H1 (cell line): ENCODE results near the gene MLN.

Experiments
- EP300 ChIP-seq, 2 experiments: IDR thresholded peaks; 1 replicate in 1 of 2; 2 replicates in 1 of 2; pipeline ENCODE4 v1.6.1; 2011 to 2012; ENCODE audit warnings: low read depth in 2 of 2, low read length in 2 of 2, mild to moderate bottlenecking in 2 of 2, borderline replicate concordance in 1 of 2, inconsistent platforms in 1 of 2, moderate library complexity in 1 of 2
- EZH2 ChIP-seq: fragments of 200-600 bp; sonication (generic); IDR thresholded peaks from 2 replicates; pipeline ENCODE4 v1.7.1; 2012; ENCODE audit warnings: low read depth, mild to moderate bottlenecking, moderate library complexity, low read length, inconsistent platforms; ENCODE audit not compliant: severe bottlenecking
- GABPA ChIP-seq: IDR thresholded peaks from 2 replicates; pipeline ENCODE4 v1.6.1; 2011; ENCODE audit warnings: mild to moderate bottlenecking, low read length, moderate library complexity, borderline replicate concordance; ENCODE audit not compliant: insufficient read depth
- HDAC6 ChIP-seq: IDR thresholded peaks from one replicate; pipeline ENCODE4 v1.7.1; 2012; ENCODE audit warnings: low read depth, mild to moderate bottlenecking, inconsistent platforms, low read length, moderate library complexity
- POLR2A ChIP-seq, 2 experiments: IDR thresholded peaks; 1 replicate in 1 of 2; 2 replicates in 1 of 2; pipeline ENCODE4 v1.6.1; 2011; ENCODE audit warnings: low read depth in 2 of 2, low read length in 2 of 2, mild to moderate bottlenecking in 2 of 2; ENCODE audit errors: control extremely low read depth in 1 of 2
- RFX5 ChIP-seq: IDR thresholded peaks from 2 replicates; pipeline ENCODE4 v1.6.1; 2011; ENCODE audit warnings: low read depth, low read length, improper control_type of control experiment, borderline replicate concordance
- SP1 ChIP-seq: IDR thresholded peaks from 2 replicates; pipeline ENCODE4 v1.6.1; 2011; ENCODE audit warnings: low read depth, low read length
- SP2 ChIP-seq: IDR thresholded peaks from 2 replicates; pipeline ENCODE4 v1.6.1; 2012; ENCODE audit warnings: mild to moderate bottlenecking, low read length, inconsistent platforms
- TF ChIP-seq, protein P1 (sequence below), 3 experiments: IDR thresholded peaks; 1 replicate in 2 of 3; 2 replicates in 1 of 3; pipeline versions ENCODE4 v1.5.1 to v1.6.1; 2011; ENCODE audit warnings: low read length in 3 of 3, mild to moderate bottlenecking in 3 of 3, inconsistent platforms in 2 of 3, low read depth in 1 of 3, moderate library complexity in 1 of 3; ENCODE audit not compliant: insufficient read depth in 1 of 3; ENCODE audit errors: control extremely low read depth in 1 of 3

DNA sequence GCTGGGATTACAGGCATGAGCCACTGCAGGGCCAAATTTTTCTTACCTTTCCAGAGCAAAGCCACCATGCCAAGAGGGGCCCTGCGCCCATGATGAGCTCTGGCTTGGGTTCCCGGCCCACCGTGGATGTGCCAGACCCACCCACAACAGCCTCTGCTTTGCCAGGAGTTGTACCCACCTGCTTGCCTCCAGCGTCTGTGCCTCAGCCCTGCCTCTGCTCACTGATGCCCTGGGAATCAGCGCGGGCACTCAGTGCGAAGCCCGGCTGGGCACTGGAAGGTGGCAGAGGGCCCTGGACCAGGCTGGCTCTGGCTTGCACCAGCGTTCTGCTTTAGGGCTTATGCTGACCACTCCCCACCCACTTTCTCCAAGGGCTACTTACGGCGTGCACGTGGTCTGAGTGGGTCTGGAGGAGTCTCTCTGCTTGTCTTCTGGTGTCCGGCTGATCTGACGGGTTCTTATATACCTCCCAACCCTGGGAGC, at the start of gene MLN:
- no peak for TF ChIP-seq EP300 (IDR thresholded peaks at IDR 0.05; ENCODE audit: borderline replicate concordance in 1 of 2, low read depth in 2 of 2, low read length in 2 of 2)
- TF ChIP-seq, protein P1, sequence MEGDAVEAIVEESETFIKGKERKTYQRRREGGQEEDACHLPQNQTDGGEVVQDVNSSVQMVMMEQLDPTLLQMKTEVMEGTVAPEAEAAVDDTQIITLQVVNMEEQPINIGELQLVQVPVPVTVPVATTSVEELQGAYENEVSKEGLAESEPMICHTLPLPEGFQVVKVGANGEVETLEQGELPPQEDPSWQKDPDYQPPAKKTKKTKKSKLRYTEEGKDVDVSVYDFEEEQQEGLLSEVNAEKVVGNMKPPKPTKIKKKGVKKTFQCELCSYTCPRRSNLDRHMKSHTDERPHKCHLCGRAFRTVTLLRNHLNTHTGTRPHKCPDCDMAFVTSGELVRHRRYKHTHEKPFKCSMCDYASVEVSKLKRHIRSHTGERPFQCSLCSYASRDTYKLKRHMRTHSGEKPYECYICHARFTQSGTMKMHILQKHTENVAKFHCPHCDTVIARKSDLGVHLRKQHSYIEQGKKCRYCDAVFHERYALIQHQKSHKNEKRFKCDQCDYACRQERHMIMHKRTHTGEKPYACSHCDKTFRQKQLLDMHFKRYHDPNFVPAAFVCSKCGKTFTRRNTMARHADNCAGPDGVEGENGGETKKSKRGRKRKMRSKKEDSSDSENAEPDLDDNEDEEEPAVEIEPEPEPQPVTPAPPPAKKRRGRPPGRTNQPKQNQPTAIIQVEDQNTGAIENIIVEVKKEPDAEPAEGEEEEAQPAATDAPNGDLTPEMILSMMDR (IDR thresholded peaks at IDR 0.05; ENCODE audit: control extremely low read depth in 1 of 3, insufficient read depth in 1 of 3, low read depth in 1 of 3, low read length in 3 of 3), result no peak
- TF ChIP-seq RFX5, result no peak
- TF ChIP-seq GABPA, result no peak
- TF ChIP-seq EZH2, result no peak
- no peak for TF ChIP-seq SP2
- no peak for TF ChIP-seq HDAC6
- TF ChIP-seq POLR2A (IDR thresholded peaks at IDR 0.05; ENCODE audit: control extremely low read depth in 1 of 2, low read depth in 2 of 2, low read length in 2 of 2), result no peak
- no peak for TF ChIP-seq SP1
